ENCODE data around the gene SCAPER. TPM values are rescaled to one million over a fixed set of nuclear protein-coding genes. Genes with fewer than 3 reads are reported as not detected.

SCAPER gene
- total RNA-seq, 1 experiment from 2014 or later = 7.4 TPM

DNA sequence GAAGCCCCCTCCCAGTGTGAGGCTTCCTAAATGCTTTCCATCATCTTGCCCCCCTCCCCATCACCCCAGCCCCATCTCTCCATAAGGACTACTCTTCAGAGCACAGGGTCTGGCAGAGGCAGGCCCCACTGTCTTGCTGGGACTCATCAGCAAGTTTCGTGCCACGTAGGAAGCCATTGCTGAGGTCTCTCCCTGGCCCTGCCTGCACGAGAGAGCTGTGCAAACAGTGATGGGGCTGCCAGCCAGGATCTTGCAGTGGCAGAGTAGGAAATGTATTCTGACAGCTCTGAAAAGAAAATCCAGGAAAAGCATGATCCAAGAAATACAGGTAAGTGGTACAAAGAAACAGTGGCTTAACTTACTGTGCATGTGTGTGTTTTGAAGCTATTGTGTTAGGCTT, 546.0 kb downstream of the SCAPER start:
- H2BK5ac ChIP-seq (ENCODE audit: insufficient read length, low read length) = no peak overlapping the region
- H3K18ac ChIP-seq (ENCODE audit: insufficient read length, low read depth, low read length) = no peak overlapping the region
- no peak overlapping the region for H3K27ac ChIP-seq (ENCODE audit: insufficient read length, low read depth, low read length)
- H3K36me3 Mint-ChIP-seq (ENCODE audit: insufficient read depth in 1 of 3, low read depth in 3 of 3) = no peaks in the 10 kb centered on the region
- no peaks in the 10 kb centered on the region for H3K79me1 ChIP-seq (ENCODE audit: insufficient read depth, low read depth, low read length, poor library complexity, severe bottlenecking)
- H3K14ac ChIP-seq (ENCODE audit: insufficient read depth, low read length) = no peak overlapping the region
- no peak overlapping the region for H2BK20ac ChIP-seq (ENCODE audit: low read depth, low read length, poor library complexity, severe bottlenecking)
- no peak overlapping the region for H3K9ac ChIP-seq (ENCODE audit: extremely low read depth, insufficient read length, low read length)
- H2BK120ac ChIP-seq (ENCODE audit: low read depth, low read length, poor library complexity, severe bottlenecking) = no peak overlapping the region
- no peak overlapping the region for H2BK12ac ChIP-seq (ENCODE audit: insufficient read length, low read depth, low read length)
- no peak overlapping the region for H2BK15ac ChIP-seq (ENCODE audit: low read depth, low read length)
- no peak for DNase-seq
- H3K9me3 ChIP-seq (ENCODE audit: control insufficient read depth, low read depth, low read length) = no peaks in the 10 kb centered on the region
- no CpG with 5 or more reads among the region's 3 CpGs for WGBS (ENCODE audit: extremely low coverage, insufficient read length, low lambda C conversion rate)
- no peak overlapping the region for H3K4me3 Mint-ChIP-seq
- H2AFZ ChIP-seq (ENCODE audit: low read length) = no peak overlapping the region
- H3K23ac ChIP-seq (ENCODE audit: insufficient read length, low read depth, low read length) = no peak overlapping the region
- no peaks in the 10 kb centered on the region for H3K9me3 Mint-ChIP-seq
- no peak overlapping the region for H3K4ac ChIP-seq (ENCODE audit: low read depth, low read length)
- no peaks in the 10 kb centered on the region for H4K20me1 ChIP-seq (ENCODE audit: control insufficient read depth, insufficient read depth, insufficient read length)
- TF ChIP-seq, protein P1, sequence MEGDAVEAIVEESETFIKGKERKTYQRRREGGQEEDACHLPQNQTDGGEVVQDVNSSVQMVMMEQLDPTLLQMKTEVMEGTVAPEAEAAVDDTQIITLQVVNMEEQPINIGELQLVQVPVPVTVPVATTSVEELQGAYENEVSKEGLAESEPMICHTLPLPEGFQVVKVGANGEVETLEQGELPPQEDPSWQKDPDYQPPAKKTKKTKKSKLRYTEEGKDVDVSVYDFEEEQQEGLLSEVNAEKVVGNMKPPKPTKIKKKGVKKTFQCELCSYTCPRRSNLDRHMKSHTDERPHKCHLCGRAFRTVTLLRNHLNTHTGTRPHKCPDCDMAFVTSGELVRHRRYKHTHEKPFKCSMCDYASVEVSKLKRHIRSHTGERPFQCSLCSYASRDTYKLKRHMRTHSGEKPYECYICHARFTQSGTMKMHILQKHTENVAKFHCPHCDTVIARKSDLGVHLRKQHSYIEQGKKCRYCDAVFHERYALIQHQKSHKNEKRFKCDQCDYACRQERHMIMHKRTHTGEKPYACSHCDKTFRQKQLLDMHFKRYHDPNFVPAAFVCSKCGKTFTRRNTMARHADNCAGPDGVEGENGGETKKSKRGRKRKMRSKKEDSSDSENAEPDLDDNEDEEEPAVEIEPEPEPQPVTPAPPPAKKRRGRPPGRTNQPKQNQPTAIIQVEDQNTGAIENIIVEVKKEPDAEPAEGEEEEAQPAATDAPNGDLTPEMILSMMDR (conservative IDR thresholded peaks at IDR 0.05) = no peak
- no peaks in the 10 kb centered on the region for H3K4me1 Mint-ChIP-seq
- H3K4me1 ChIP-seq (ENCODE audit: insufficient read depth, low read length) = no peaks in the 10 kb centered on the region
- no peaks in the 10 kb centered on the region for H3K27me3 ChIP-seq (ENCODE audit: insufficient read depth, low read length)
- no peak overlapping the region for H4K8ac ChIP-seq (replicated peaks; ENCODE audit: insufficient read length, low read depth, low read length)
- no peak overlapping the region for H3K56ac ChIP-seq (ENCODE audit: insufficient read length, low read depth, low read length)
- no peak overlapping the region for H3K4me2 ChIP-seq (ENCODE audit: insufficient read depth, insufficient read length, low read length)
- H3K27me3 Mint-ChIP-seq (ENCODE audit: low read depth) = peaks cover 3% of the 10 kb centered on the region; the same call in 1 of the 2 replicates
- no peaks in the 10 kb centered on the region for H3K79me2 ChIP-seq (ENCODE audit: insufficient read depth, low read length)
- no peaks in the 10 kb centered on the region for H3K23me2 ChIP-seq (ENCODE audit: insufficient read length, low read depth, low read length, poor library complexity, severe bottlenecking)
- H2AK5ac ChIP-seq (ENCODE audit: insufficient read length, low read length) = no peak overlapping the region
- H4K91ac ChIP-seq (ENCODE audit: insufficient read length, low read depth, low read length) = no peak overlapping the region
- no peak overlapping the region for H3T11ph ChIP-seq (ENCODE audit: low read length)
- no peak overlapping the region; a peak in 1 of 7 replicates for H3K27ac Mint-ChIP-seq
- H4K5ac ChIP-seq (ENCODE audit: insufficient read length, low read depth, low read length) = no peak overlapping the region

Measured in H9 (cell line).